ENCODE results near the gene DNAJC27. TPM values are rescaled to one million over a fixed set of nuclear protein-coding genes. Genes with fewer than 3 reads are reported as not detected.

Gene DNAJC27
- polyA plus RNA-seq, 1 of the 3 experiments (the other 2 are of a cell fraction) = 2.4 TPM

- H3F3A ChIP-seq (replicated peaks; ENCODE audit: insufficient read depth) = no peaks in the 10 kb centered on the region
- H4K20me1 ChIP-seq (ENCODE audit: insufficient read depth) = peaks cover 6% of the 10 kb centered on the region; the same call in 1 of the 2 replicates
- TF ChIP-seq ELF1 (IDR thresholded peaks at IDR 0.05) (no peak), ZBTB33 (IDR thresholded peaks at IDR 0.05; ENCODE audit: borderline replicate concordance, low read depth) (no peak), MEF2A (IDR thresholded peaks at IDR 0.05; ENCODE audit: borderline replicate concordance, low read depth) (no peak), SIN3A (IDR thresholded peaks at IDR 0.05; ENCODE audit: borderline replicate concordance, low read depth, low read length) (no peak), GABPA (IDR thresholded peaks at IDR 0.05; ENCODE audit: low read depth) (no peak)
- H3K4me3 ChIP-seq (ENCODE audit: low read depth in 2 of 2, low read length in 1 of 2) = no peak overlapping the region
- H3K79me2 ChIP-seq (ENCODE audit: insufficient read depth) = peaks cover 4% of the 10 kb centered on the region
- H2AFZ ChIP-seq (ENCODE audit: low read depth) = no peak overlapping the region
- H3K4me2 ChIP-seq = no peak overlapping the region
- 97% methylated on average over 7 of the region's 7 CpGs for WGBS (ENCODE audit: low lambda C conversion rate)
- H3K9me3 ChIP-seq = 0 out of 2 replicates have a peak, but pooled peaks cover 3% of the 10 kb centered on the region
- no peak for DNase-seq
- H3K4me1 ChIP-seq (ENCODE audit: control insufficient read depth in 1 of 2, insufficient read depth in 2 of 2, low read depth in 1 of 2, low read length in 1 of 2) = peaks cover 0 to 9% of the 10 kb centered on the region in 2 experiments; a peak in 1 of 4 replicates
- ChIA-PET CTCF (interaction anchor here (2.0 kb wide), 1 partner anchor 63 kb away, joined by 7 read pairs; no protein-coding TSS in a partner anchor), POLR2A (no interaction called here)
- no peak overlapping the region for H3K9ac ChIP-seq
- no peaks in the 10 kb centered on the region for H3K27me3 ChIP-seq (ENCODE audit: insufficient read depth)
- H3K27ac ChIP-seq (ENCODE audit: low read depth in 2 of 2, low read length in 1 of 2) = no peak overlapping the region
- peaks cover 0 to 5% of the 10 kb centered on the region in 2 experiments for H3K36me3 ChIP-seq (replicated peaks in 1 of 2; ENCODE audit: control insufficient read depth in 1 of 2, insufficient read depth in 2 of 2, low read length in 1 of 2)
- no peaks in the 10 kb centered on the region for H3K9me2 ChIP-seq
Measured at GRCh38 chr2:24912523-24912922, 59.2 kb downstream of the DNAJC27 start.

- Histone ChIP-seq H3K27ac (ENCODE audit: low read depth in 2 of 2, low read length in 1 of 2) (no peak overlapping the region), H3K4me3 (ENCODE audit: low read depth in 2 of 2, low read length in 1 of 2) (no peak overlapping the region), H3K4me1 (ENCODE audit: control insufficient read depth in 1 of 2, insufficient read depth in 2 of 2, low read depth in 1 of 2, low read length in 1 of 2) (peaks cover 0 to 3% of the 10 kb centered on the region in 2 experiments; a peak in 1 of 4 replicates), H2AFZ (ENCODE audit: low read depth) (no peak overlapping the region), H3K9ac (no peak overlapping the region), H3K4me2 (no peak overlapping the region), H3K9me3 (0 out of 2 replicates have a peak, but pooled peaks cover 3% of the 10 kb centered on the region), H3K27me3 (ENCODE audit: insufficient read depth) (no peaks in the 10 kb centered on the region), H4K20me1 (ENCODE audit: insufficient read depth) (peaks cover 6% of the 10 kb centered on the region; the same call in 1 of the 2 replicates), H3K79me2 (ENCODE audit: insufficient read depth) (peaks cover 4% of the 10 kb centered on the region), H3F3A (replicated peaks; ENCODE audit: insufficient read depth) (no peaks in the 10 kb centered on the region), H3K36me3 (replicated peaks in 1 of 2; ENCODE audit: control insufficient read depth in 1 of 2, insufficient read depth in 2 of 2, low read length in 1 of 2) (peaks cover 0 to 5% of the 10 kb centered on the region in 2 experiments), H3K9me2 (no peaks in the 10 kb centered on the region)
- TF ChIP-seq RCOR1 (IDR thresholded peaks at IDR 0.05; ENCODE audit: low read length) = no peak
- no peak for TF ChIP-seq NRF1 (IDR thresholded peaks at IDR 0.05; ENCODE audit: low read depth, low read length)
- TF ChIP-seq CHD2 (IDR thresholded peaks at IDR 0.05; ENCODE audit: low read length, partially characterized antibody) = no peak
- TF ChIP-seq GATA2 (CRISPR knock-in tag; IDR thresholded peaks at IDR 0.05) = no peak
- no peak for TF ChIP-seq RAD21 (IDR thresholded peaks at IDR 0.05; ENCODE audit: low read length)
- no peak for TF ChIP-seq NFIC (IDR thresholded peaks at IDR 0.05; ENCODE audit: borderline replicate concordance)
- no peak for TF ChIP-seq FOXM1 (IDR thresholded peaks at IDR 0.05; ENCODE audit: low read depth)
- TF ChIP-seq SIN3A (IDR thresholded peaks at IDR 0.05; ENCODE audit: borderline replicate concordance, low read depth, low read length) = no peak
- no peak for TF ChIP-seq USF1 (IDR thresholded peaks at IDR 0.05; ENCODE audit: borderline replicate concordance, low read depth)
- no peak for TF ChIP-seq YY1 (IDR thresholded peaks at IDR 0.05; ENCODE audit: low read depth)
- TF ChIP-seq TCF12 (IDR thresholded peaks at IDR 0.05) = no peak
- no peak for TF ChIP-seq PBX3 (IDR thresholded peaks at IDR 0.05)
- TF ChIP-seq MEF2A (IDR thresholded peaks at IDR 0.05; ENCODE audit: borderline replicate concordance, low read depth) = no peak
- no peak for TF ChIP-seq FOXJ3 (CRISPR knock-in tag; IDR thresholded peaks at IDR 0.05)
- no peak for TF ChIP-seq POLR2AphosphoS5 (IDR thresholded peaks at IDR 0.05; ENCODE audit: low read depth, low read length)
- no peak for TF ChIP-seq TEAD4 (IDR thresholded peaks at IDR 0.05; ENCODE audit: borderline replicate concordance, insufficient read depth)
- no peak for TF ChIP-seq MXI1 (IDR thresholded peaks at IDR 0.05; ENCODE audit: low read depth, low read length)
- no peak for TF ChIP-seq GABPA (IDR thresholded peaks at IDR 0.05; ENCODE audit: low read depth)
- TF ChIP-seq JUND (IDR thresholded peaks at IDR 0.05) = no peak
- WGBS (ENCODE audit: low lambda C conversion rate) = 96% methylated on average over 3 of the region's 3 CpGs
- CTCF ChIA-PET = interaction anchor here (0.6 to 1.0 kb wide), 4 partner anchors 12 to 233 kb away, joined by 3 to 4 read pairs (median 3); partner anchors contain the start of genes CENPO and PTRHD1
- POLR2A ChIA-PET = interaction anchor here (0.8 kb wide), 1 partner anchor 9 kb away, joined by 6 read pairs; no protein-coding TSS in a partner anchor
- no peak for DNase-seq
Measured at GRCh38 chr2:24910245-24910644, 61.5 kb downstream of the DNAJC27 start.
